CD4-positive, alpha-beta memory T cell (primary cell): ENCODE measurements around the gene BRD1. TPM values are rescaled to one million over a fixed set of nuclear protein-coding genes. Genes with fewer than 3 reads are reported as not detected.
A peak's percentile ranks its signal among the peaks of the same experiment; 100 is the strongest.

Source experiments
- CTCF ChIA-PET: fragments of 350-600 bp; sonication (Branson Sonifier 250); formaldehyde crosslinking; loops from one replicate; lab custom pipeline; 2021; ENCODE audit warnings: inconsistent platforms; ENCODE audit not compliant: partially characterized antibody; lab: Charles Lee
- POLR2A ChIA-PET: fragments of 350-600 bp; sonication (Branson Sonifier 250); formaldehyde crosslinking; loops from one replicate; lab custom pipeline; 2021; ENCODE audit not compliant: partially characterized antibody; lab: Charles Lee
- DNase-seq, 5 donors: peaks; one replicate each; pipeline versions ENCODE4 v3.0.0 to v3.0.0-alpha.2; 2020 to 2022; ENCODE audit warnings: mixed read lengths in 1 of 5
- H3K27ac ChIP-seq: one replicate; pipeline ENCODE4 v1.7.0; 2013; ENCODE audit warnings: low read depth, low read length
- H3K27me3 ChIP-seq: 2 replicates; pipeline ENCODE4 v1.7.0; 2013; ENCODE audit warnings: mild to moderate bottlenecking, low read length, moderate library complexity; ENCODE audit not compliant: insufficient read depth
- H3K36me3 ChIP-seq: 2 replicates; pipeline ENCODE4 v1.7.0; 2013; ENCODE audit warnings: mild to moderate bottlenecking, low read length, moderate library complexity; ENCODE audit not compliant: insufficient read depth
- H3K4me1 ChIP-seq: 2 replicates; pipeline ENCODE4 v1.7.0; 2013; ENCODE audit warnings: mild to moderate bottlenecking, low read length, moderate library complexity; ENCODE audit not compliant: insufficient read depth
- H3K4me3 ChIP-seq, 2 donors: one replicate each; pipeline ENCODE4 v1.7.0; 2013; ENCODE audit warnings: low read length in 2 of 2, mild to moderate bottlenecking in 1 of 2
- H3K9me3 ChIP-seq, 2 donors: one replicate each; pipeline ENCODE4 v1.7.0; 2013; ENCODE audit warnings: low read length in 2 of 2, control low read depth in 1 of 2; ENCODE audit not compliant: control insufficient read depth in 1 of 2
- H3K27ac Mint-ChIP-seq, 7 donors: one replicate each; pipeline ENCODE4 v1.8.0; 2020 to 2021; ENCODE audit warnings: mixed read lengths in 7 of 7, mild to moderate bottlenecking in 6 of 7, inconsistent platforms in 3 of 7, moderate library complexity in 3 of 7
- H3K27me3 Mint-ChIP-seq, 2 donors: one replicate each; pipeline ENCODE4 v1.8.0; 2020 to 2021; ENCODE audit warnings: mixed read lengths in 2 of 2
- H3K36me3 Mint-ChIP-seq, 2 donors: one replicate each; pipeline ENCODE4 v1.8.0; 2020 to 2021; ENCODE audit warnings: mixed read lengths in 2 of 2, inconsistent platforms in 1 of 2, mild to moderate bottlenecking in 1 of 2
- H3K4me1 Mint-ChIP-seq, 4 donors: one replicate each; pipeline ENCODE4 v1.8.0; 2020 to 2021; ENCODE audit warnings: mixed read lengths in 4 of 4, mild to moderate bottlenecking in 1 of 4
- H3K4me3 Mint-ChIP-seq, 8 donors: one replicate each; pipeline ENCODE4 v1.8.0; 2020 to 2021; ENCODE audit warnings: mixed read lengths in 8 of 8, mild to moderate bottlenecking in 7 of 8, moderate library complexity in 6 of 8, inconsistent platforms in 3 of 8
- H3K9me3 Mint-ChIP-seq, 8 donors: one replicate each; pipeline ENCODE4 v1.8.0; 2020 to 2021; ENCODE audit warnings: mixed read lengths in 8 of 8, mild to moderate bottlenecking in 5 of 8, inconsistent platforms in 3 of 8, moderate library complexity in 1 of 8
- intact Hi-C: fragments of 100-400 bp; cut with micrococcal nuclease; formaldehyde crosslinking; loops from one replicate; pipeline ENCODE4 v1.15.1; 2023
- polyA plus RNA-seq, 2 donors: library from polyadenylated mRNA; unstranded; fragments of 300-500 nt; fragmentation: Illumina TruSeq; gene quantifications; one replicate each; pipeline ENCODE4 v1.2.3, GENCODE V29; 2021
- total RNA-seq, 2 experiments: library from RNA; stranded (reverse); gene quantifications; one replicate each; pipeline ENCODE4 v1.2.3, GENCODE V29; 2021

The BRD1 gene
- total and polyA plus RNA-seq, 4 experiments from 2014 or later, result 0.94 to 88.1 (median 44.6) TPM

DNA sequence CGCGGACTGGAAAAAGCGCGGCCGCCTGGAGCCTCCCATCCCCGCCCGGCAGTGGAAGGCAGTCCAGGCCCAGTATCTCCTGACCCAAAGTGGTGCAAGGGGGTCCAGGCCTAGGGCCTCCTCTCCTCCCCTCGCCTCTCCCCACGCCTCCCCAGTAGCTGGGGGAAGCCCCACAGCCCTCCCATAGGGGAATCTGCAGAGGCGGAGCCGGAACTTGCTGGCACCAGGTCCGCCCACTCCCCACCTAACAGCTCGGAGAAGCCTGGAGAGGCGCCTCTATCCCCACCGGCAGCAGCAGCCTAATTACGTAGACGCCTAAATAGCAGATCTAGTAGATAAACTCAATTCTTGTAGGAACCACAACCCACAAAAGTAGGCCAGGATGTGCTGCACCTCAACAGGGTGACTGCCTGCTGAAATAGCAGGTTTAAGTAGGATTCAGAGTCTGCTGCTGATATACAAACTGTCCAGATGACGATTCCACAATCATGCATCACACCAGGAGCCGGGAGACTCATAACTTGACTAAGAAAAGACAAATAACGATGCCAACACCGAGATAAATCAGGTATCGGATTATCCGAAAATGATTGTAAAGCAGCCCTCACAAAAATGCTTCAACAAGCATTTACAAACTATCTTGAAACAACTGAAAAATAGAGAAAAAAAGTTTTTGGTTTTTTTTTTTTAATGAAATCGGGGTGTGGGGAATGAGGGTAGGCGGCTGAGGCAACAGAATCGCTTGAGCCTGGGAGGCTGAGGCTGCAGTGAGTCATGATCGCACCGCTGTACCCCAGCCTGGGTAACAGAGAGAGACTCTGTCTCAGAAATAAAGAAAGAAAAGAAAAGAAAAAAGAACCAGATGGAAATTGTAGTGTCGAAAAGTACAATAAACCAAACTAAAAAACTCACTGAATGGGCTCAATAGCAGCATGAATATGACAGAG, 11.4 kb upstream of the BRD1 start:
- Histone ChIP-seq H3K36me3 (no peaks in the 10 kb centered on the region), H3K27ac (peak overlapping the region; percentile 79), H3K4me3 (peak overlapping the region; percentile 7 to 53), H3K27me3 (no peaks in the 10 kb centered on the region), H3K9me3 (no peaks in the 10 kb centered on the region), H3K4me1 (peaks cover 31% of the 10 kb centered on the region)
- H3K27ac Mint-ChIP-seq, result peak overlapping the region; percentile 80 to 99 (median 97)
- intact Hi-C loops, result loop anchor here (1.0 to 5.0 kb wide), 7 partner anchors 9 to 123 kb away; partner anchors contain the start of genes PIM3 and ZBED4
- H3K4me1 Mint-ChIP-seq, result peaks cover 16 to 38% (median 25%) of the 10 kb centered on the region in 4 donors
- H3K4me3 Mint-ChIP-seq, result peak overlapping the region; percentile 71 to 91 (median 84)
- ChIA-PET CTCF (interaction anchor here (1.0 to 1.1 kb wide), 3 partner anchors 9 to 192 kb away, joined by 4 to 6 read pairs (median 4); no protein-coding TSS in a partner anchor), POLR2A (interaction anchor here (0.6 to 3.2 kb wide), 20 partner anchors 9 to 121 kb away, joined by 3 to 27 read pairs (median 4); partner anchors contain the start of genes BRD1, PIM3 and ZBED4)
- no peaks in the 10 kb centered on the region for H3K9me3 Mint-ChIP-seq
- no peaks in the 10 kb centered on the region for H3K27me3 Mint-ChIP-seq
- peak; percentile 91 to 98 (median 95) for DNase-seq
- no peaks in the 10 kb centered on the region for H3K36me3 Mint-ChIP-seq

DNA sequence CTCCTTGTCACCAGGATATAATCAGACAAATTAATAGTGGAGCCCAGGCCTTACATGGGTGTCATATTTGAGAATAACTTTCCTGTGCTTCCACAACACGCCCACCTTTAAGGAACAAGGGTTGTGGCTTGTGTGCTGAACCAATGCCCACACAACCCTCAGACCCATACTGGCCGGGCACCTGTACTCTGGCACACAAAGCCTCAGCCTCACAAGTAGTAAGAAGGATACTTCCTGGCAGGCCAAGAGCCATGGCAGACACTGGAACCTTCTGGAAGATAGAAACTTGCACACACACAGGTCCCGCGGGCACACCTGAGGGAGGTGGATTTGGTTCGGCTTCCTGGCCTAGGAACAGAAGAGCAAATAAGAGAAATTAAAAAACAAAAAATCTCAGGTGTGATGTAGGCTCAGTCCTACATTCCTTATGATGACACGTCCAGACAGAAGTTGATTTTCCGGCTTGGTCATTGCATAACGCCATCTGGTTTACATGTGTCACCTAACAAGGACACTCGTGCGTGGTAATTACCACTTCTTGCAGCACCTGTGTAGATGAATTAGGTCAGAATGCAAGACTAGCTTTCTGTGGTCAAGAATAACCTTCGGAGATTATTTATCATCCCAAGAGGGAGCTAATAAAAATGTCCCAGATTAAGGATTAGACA, 5.8 kb upstream of the BRD1 start:
- H3K27ac Mint-ChIP-seq, result peak overlapping the region in 2 of 7 donors; percentile 22 to 42
- Histone ChIP-seq H3K36me3 (no peaks in the 10 kb centered on the region), H3K27ac (no peak overlapping the region), H3K4me1 (peaks cover 26% of the 10 kb centered on the region), H3K27me3 (no peaks in the 10 kb centered on the region), H3K9me3 (no peaks in the 10 kb centered on the region), H3K4me3 (no peak overlapping the region)
- ChIA-PET POLR2A (no interaction called here), CTCF (no interaction called here)
- no peak for DNase-seq
- peak overlapping the region in 1 of 8 donors; percentile 7 for H3K4me3 Mint-ChIP-seq
- peaks cover 14 to 51% (median 33%) of the 10 kb centered on the region in 4 donors for H3K4me1 Mint-ChIP-seq
- H3K36me3 Mint-ChIP-seq, result no peaks in the 10 kb centered on the region
- intact Hi-C loops, result no loop called here
- peaks cover 0 to 1% (median 0%) of the 10 kb centered on the region in 8 donors for H3K9me3 Mint-ChIP-seq
- no peaks in the 10 kb centered on the region for H3K27me3 Mint-ChIP-seq

DNA sequence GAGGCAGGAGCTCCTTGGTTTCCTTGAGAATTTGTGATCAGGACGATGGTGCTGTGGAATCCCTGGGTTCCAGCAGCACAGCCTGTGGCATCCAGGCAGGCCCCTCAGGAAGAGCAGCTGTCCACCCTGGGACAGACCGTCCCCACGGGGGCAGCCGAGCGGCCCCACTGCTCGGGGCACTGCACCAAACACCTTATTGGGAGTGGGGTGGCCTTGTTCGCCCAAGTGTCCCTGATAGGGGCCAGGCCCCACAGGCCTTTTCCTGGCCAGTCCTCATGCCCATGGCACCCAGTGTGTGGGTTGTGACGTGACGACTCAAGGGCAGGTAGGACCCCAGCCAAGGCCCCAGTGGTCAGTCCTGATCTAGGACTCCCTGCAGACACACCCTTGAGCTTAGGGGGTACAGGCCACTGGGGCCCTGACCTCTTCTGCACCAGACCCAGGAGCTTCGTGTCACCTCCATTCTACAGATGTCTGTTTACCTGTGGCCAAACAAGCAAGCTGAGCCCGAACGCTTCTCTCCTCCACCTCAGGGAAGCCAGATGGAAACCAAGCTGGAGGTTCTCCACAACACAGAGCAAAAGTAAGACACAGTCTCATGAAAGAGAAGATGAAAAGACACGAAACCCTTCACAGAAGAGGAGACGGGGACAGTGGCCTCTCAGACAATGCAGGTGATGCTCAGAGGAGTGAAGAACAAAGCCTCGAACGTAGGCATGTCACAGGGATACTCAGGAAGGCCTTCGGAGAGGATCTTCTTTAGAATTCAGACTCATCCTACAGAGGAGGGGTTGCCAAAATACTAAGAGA, 1.6 kb upstream of the BRD1 start:
- Histone ChIP-seq H3K4me1 (peaks cover 43% of the 10 kb centered on the region), H3K27me3 (no peaks in the 10 kb centered on the region), H3K4me3 (no peak overlapping the region), H3K9me3 (no peaks in the 10 kb centered on the region), H3K36me3 (peaks cover 8% of the 10 kb centered on the region), H3K27ac (peak overlapping the region; percentile 78)
- Mint-ChIP-seq H3K9me3 (peaks cover 0 to 1% (median 0%) of the 10 kb centered on the region in 8 donors), H3K27ac (peak overlapping the region; percentile 85 to 98 (median 96)), H3K4me1 (peaks cover 17 to 59% (median 43%) of the 10 kb centered on the region in 4 donors), H3K4me3 (peak overlapping the region; percentile 66 to 84 (median 80)), H3K36me3 (peaks cover 2 to 21% of the 10 kb centered on the region in 2 donors), H3K27me3 (no peaks in the 10 kb centered on the region)
- POLR2A ChIA-PET, result interaction anchor here (1.0 to 2.4 kb wide), 7 partner anchors 10 to 107 kb away, joined by 3 to 26 read pairs (median 4); partner anchors contain the start of gene ZBED4
- DNase-seq, result peak in 1 of 5 donors; percentile 22
- intact Hi-C loops, result loop anchor here (5.0 to 10.0 kb wide), 2 partner anchors 42 to 186 kb away; partner anchors contain the start of gene IL17REL
- CTCF ChIA-PET, result interaction anchor here (1.1 kb wide), 2 partner anchors 10 to 23 kb away, joined by 3 to 4 read pairs; no protein-coding TSS in a partner anchor

DNA sequence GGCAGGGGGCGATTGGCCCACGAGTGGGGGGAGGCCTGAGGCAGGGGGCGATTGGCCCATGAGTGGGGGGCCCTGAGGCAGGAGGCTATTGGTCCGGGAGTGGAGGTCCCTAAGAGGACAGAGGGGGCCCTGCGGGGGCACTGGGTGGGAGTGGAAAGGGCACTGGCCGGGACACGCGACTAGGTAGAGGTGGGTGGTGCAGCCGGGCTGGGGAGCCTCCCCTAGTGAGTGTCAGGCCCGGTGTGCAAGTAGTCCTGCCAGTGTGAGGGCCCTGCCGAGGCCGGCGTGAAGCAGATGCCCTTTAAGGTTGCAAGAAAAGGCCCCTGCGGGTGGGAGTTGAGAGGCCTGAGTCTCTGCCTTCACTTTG, 909 bp upstream of the BRD1 start:
- POLR2A ChIA-PET, result interaction anchor here (1.1 to 2.4 kb wide), 3 partner anchors 11 to 108 kb away, joined by 3 to 26 read pairs (median 14); no protein-coding TSS in a partner anchor
- intact Hi-C loops, result loop anchor here (5.0 to 10.0 kb wide), 2 partner anchors 41 to 186 kb away; partner anchors contain the start of gene IL17REL
- H3K4me1 Mint-ChIP-seq, result peaks cover 24 to 62% (median 49%) of the 10 kb centered on the region in 4 donors

DNA sequence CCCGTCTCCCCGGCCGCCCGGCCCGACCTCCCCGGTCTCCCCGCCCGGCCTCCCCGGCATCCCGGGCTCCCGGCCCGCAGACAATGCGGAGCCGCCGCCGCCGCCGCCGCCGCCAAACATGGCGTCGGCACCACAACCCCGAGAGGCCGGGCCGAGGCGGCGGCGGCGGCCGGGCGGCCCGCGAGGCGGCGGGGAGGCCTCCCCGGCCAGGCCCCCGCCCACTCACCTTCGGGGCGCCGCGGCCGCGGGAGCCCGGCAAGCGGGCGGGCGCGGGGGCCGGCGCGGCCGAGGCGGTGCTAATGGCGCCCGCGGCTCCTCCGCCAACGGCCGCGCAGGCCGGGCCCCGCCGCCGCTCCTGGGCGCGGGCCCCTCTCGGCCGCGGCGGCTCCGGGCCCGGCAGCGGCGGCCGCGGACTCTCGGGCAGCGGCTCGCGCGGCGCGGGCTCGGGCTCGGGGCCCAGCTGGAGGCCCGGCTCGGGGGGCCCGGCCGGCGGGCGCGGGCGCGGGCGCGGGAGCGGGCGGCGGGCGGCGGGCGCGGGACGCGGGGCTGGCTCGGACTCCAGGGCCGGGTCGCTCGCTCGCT, 311 bp downstream of the BRD1 start:
- intact Hi-C loops, result loop anchor here (2.0 to 10.0 kb wide), 3 partner anchors 40 to 187 kb away; partner anchors contain the start of genes ALG12, CRELD2 and IL17REL
- H3K4me3 ChIP-seq, result peak overlapping the region in 1 of 2 donors; percentile 71
- Mint-ChIP-seq H3K9me3 (peaks cover 0 to 1% (median 0%) of the 10 kb centered on the region in 8 donors), H3K27me3 (no peaks in the 10 kb centered on the region), H3K27ac (no peak overlapping the region), H3K36me3 (peaks cover 16 to 37% of the 10 kb centered on the region in 2 donors), H3K4me3 (peak overlapping the region in 5 of 8 donors; percentile 24 to 74 (median 43)), H3K4me1 (peaks cover 28 to 68% (median 52%) of the 10 kb centered on the region in 4 donors)
- peak overlapping the region; percentile 72 for H3K27ac ChIP-seq
- H3K9me3 ChIP-seq, result no peaks in the 10 kb centered on the region
- H3K4me1 ChIP-seq, result peaks cover 62% of the 10 kb centered on the region
- POLR2A ChIA-PET, result interaction anchor here (1.2 to 3.1 kb wide), 5 partner anchors 11 to 90 kb away, joined by 3 to 27 read pairs (median 5); no protein-coding TSS in a partner anchor
- peak in 1 of 5 donors; percentile 32 for DNase-seq
- no peaks in the 10 kb centered on the region for H3K27me3 ChIP-seq
- CTCF ChIA-PET, result no interaction called here
- peaks cover 27% of the 10 kb centered on the region for H3K36me3 ChIP-seq

More for the DNA sequence above, 909 bp upstream of the BRD1 start:
- Mint-ChIP-seq H3K27ac (peak overlapping the region; percentile 57 to 98 (median 95)), H3K4me3 (peak overlapping the region; percentile 11 to 83 (median 75)), H3K9me3 (peaks cover 0 to 1% (median 0%) of the 10 kb centered on the region in 8 donors), H3K27me3 (no peaks in the 10 kb centered on the region), H3K36me3 (peaks cover 8 to 28% of the 10 kb centered on the region in 2 donors)
- peak overlapping the region; percentile 78 for H3K27ac ChIP-seq
- CTCF ChIA-PET, result interaction anchor here (1.1 kb wide), 1 partner anchor 24 kb away, joined by 3 read pairs; no protein-coding TSS in a partner anchor
- no peak overlapping the region for H3K4me3 ChIP-seq
- no peak for DNase-seq
- no peaks in the 10 kb centered on the region for H3K9me3 ChIP-seq
- H3K27me3 ChIP-seq, result no peaks in the 10 kb centered on the region
- peaks cover 15% of the 10 kb centered on the region for H3K36me3 ChIP-seq
- H3K4me1 ChIP-seq, result peaks cover 50% of the 10 kb centered on the region
